Fibroblast of skin of left biceps (primary cell): Measurements from ENCODE around the gene STKLD1.
A peak's percentile ranks its signal among the peaks of the same experiment; 100 is the strongest.
"Not testable (repeated sequence)": the region's sequence is repeated elsewhere in the genome, so short reads cannot be mapped to it uniquely, and the experiment has no call there.

Source experiments
- DNase-seq, 2 experiments: peaks; one replicate each; pipeline ENCODE4 v3.0.0-alpha.2; 2013; ENCODE audit warnings: low read depth in 2 of 2

The STKLD1 gene

GRCh38 chr9:133385452-133385851 is 9.3 kb downstream of the STKLD1 start:
- no peak for DNase-seq

GRCh38 chr9:133386338-133386737 is 10.2 kb downstream of the STKLD1 start:
- DNase-seq, result no peak

GRCh38 chr9:133387680-133388079 is 11.5 kb downstream of the STKLD1 start:
- no peak for DNase-seq

DNA sequence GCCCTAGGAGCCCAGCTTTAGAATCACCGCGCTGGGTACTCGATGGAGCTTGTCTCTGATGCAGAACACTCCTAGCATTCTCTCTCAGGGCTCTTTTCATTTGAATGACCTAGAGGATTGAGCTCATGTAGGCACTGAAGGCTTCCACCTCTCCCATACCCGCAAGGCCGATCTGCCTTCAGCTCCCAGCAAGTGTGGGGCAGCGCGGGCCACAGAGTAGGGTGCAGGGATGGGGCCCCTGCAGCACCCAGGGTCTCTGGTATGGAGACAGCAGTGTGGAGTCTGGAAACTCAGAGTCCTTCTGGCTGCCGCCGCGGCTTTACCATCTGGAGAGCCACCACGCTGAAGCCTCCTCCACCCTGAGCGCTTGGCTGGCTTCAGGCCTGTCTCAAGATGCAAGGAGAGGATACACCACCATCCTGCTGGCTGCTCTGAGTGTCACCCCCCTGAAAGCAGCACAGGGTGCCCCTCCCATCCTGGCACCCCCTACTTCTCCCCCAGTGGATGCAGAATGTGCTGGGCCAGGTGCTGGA is 12.9 kb downstream of the STKLD1 start:
- no peak for DNase-seq

DNA sequence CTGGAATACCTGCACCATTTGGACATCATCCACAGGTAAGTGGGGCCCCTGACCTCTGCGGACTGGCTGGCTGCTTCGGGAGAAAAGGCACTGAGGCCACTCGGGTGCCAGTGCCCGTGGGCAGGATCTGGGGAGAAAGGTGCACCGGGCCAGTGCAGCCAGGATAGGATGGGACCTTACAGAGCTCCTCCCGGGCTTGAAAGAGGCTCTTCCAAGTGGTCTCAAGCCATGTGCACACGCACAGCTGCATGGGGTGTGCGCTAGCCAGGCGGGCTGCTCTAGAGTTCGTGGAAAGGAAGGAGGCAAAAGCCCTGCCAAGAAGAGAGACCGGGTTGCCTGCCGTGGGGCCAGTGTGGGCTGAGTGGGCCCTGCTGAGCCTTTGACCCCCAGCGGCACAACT is 13.4 kb downstream of the STKLD1 start:
- no peak for DNase-seq

- DNase-seq, result no peak
Measured at GRCh38 chr9:133390713-133391112, 14.5 kb downstream of the STKLD1 start.

DNA sequence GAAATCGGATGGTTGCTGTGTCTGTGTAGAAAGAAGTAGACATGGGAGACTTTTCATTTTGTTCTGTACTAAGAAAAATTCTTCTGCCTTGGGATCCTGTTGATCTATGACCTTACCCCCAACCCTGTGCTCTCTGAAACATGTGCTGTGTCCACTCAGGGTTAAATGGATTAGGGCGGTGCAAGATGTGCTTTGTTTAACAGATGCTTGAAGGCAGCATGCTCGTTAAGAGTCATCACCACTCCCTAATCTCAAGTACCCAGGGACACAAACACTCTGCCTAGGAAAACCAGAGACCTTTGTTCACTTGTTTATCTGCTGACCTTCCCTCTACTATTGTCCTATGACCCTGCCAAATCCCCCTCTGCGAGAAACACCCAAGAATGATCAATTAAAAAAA is 15.3 kb downstream of the STKLD1 start:
- not testable (repeated sequence) for DNase-seq

- not testable (repeated sequence) for DNase-seq
Measured at GRCh38 chr9:133392308-133392707, 16.1 kb downstream of the STKLD1 start.

GRCh38 chr9:133393399-133393798 is 17.2 kb downstream of the STKLD1 start:
- DNase-seq, result no peak

DNA sequence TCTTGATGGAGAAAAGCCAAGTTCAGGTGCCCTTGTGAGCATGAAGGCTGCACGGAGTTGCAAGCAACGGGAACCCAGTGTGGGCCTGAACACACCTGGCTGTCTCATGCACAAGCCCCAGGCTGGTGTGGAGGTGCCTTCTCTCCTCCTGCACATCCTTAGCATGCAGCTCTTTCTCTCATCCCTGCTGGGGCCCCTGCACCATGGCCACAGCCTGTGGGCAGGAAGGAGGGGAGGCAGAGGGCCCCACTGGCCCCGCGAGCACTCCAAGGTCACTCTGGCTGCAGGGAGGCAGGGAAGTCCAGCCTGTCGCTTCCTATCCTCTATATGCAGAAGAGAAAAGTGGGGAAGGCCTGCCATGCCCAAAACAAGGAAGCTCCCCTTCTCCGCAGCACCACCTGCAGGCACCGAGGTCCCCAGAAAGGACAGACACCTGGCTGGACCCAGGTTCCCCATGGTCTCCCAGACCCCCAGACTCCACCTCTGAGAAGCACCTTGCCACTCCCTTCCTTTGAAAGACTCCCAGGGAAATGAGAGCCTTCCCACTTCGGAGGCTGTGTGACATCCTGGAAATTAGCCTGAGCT is 18.6 kb downstream of the STKLD1 start:
- no peak for DNase-seq

DNA sequence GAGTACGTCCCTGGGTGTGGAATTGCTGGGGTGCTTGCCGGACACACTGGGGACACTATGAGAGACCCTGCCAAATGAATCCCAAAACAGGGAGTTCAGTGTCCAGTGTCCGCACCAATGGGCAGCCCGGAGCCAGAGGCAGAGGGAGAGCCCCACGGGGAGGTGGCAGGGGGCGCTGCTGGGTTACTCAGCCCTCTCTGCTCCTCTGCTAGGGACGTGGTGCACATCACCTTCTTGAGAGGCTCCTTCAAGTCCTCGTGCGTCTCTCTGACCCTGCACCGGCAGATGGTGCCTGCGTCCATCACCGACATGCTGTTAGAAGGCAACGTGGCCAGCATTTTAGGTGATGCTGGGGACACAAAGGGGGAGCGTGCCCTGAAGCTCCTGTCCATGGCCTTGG is 20.8 kb downstream of the STKLD1 start:
- no peak for DNase-seq

DNA sequence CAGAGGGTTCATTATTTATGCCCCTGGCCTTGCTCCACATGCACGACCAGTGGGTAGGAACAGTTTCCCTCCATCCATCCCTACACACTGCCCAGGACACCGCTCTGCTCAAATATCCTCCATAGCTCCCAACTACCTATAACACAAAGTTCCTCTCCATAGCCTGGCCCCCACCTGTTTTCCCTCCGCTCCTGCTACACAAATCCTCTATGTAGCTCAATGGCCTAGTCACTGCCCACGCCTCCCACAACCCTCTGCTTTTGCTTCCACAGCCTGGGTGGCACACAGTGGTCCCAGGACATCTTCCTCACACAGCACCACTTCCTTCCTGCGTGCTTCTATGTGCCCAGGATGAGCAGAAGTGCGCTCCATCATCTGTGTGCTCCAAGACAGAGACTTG is 21.2 kb downstream of the STKLD1 start:
- no peak for DNase-seq

- no peak for DNase-seq
Measured at GRCh38 chr9:133397895-133398294, 21.7 kb downstream of the STKLD1 start.

- no peak for DNase-seq
Measured at GRCh38 chr9:133400292-133400691, 24.1 kb downstream of the STKLD1 start.

DNA sequence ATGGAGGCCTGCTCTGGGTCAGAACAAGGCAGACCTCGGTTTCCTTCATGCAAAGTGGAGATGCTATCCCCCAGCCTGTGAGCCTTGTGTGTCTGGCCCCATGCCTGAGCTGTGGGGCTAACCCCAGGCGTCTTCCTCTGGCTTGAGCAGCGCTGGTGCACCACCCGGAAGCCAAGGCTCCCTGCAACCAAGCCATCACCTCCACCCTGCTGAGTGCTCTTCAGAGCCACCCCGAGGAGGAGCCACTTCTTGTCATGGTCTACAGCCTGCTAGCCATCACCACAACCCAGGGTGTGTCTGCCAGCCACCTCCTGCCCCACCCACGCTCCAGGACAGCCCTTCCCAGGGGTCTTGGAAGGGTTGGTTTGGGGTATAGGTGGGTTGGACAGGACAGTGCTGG is 25.4 kb downstream of the STKLD1 start:
- DNase-seq, result no peak

DNA sequence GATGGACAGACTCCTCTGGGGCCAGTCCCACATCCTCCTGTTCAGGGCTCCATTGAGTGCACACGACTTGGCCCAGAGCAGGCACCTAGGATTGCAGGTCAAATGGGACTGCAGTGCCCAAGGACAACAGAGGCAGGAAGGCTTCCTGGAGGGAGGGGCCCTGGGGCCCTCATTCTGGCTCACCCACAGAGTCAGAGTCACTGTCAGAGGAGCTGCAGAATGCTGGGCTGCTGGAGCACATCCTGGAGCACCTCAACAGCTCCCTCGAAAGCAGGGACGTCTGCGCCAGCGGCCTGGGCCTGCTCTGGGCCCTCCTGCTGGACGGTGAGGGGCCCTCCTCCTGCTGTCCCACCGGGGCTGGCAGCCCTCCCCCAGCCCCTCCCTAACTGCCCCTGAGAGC is 26.5 kb downstream of the STKLD1 start:
- no peak for DNase-seq

GRCh38 chr9:133403766-133404453 is 27.7 kb downstream of the STKLD1 start:
- DNase-seq, result no peak

GRCh38 chr9:133404454-133405002 is 28.4 kb downstream of the STKLD1 start:
- DNase-seq, result no peak

GRCh38 chr9:133405508-133406438 is 29.6 kb downstream of the STKLD1 start:
- no peak for DNase-seq

DNA sequence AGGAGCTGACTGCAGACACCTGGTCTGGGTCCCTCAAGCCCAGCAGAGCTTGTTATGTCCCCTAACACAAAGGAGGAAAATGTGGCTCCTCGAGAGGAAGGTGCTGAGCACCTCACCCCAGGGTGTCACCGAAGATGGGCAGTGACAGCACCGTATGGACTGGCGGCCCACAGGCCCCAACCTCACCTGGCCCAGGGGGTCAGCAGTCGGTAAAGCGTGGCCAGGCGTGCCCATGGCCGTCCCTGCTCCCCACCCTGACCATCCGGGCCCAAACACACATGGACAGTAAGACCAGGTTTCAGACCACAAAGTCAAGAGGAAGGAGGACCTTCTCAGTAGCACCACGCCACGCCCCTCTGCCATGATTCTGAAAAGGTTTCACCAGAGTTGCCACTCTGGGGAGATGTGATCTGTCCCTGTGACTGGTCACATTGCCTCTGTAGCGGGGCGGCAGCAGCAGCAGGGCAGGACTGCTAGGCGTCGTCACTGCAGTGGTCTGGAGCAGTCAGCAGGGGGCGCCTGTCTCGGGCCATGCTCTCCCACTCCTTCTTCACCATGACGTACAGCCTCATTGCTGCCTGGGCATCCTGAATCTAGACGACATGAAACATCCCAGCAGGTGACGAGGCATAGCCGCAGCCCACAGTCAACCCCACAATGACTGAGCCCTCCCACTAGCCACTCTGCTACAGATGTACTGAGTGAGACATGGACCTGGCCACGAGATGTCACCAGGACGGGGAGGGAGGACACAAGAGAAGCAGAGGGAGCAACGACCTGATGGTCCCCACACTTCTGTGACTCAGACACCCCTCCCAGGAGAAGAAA is 30.5 kb downstream of the STKLD1 start:
- DNase-seq, result peak in 1 of 2 experiments; percentile 12

GRCh38 chr9:133408042-133408441 is 31.9 kb downstream of the STKLD1 start:
- DNase-seq, result no peak
